Measurements from ENCODE around the gene DTX1. TPM values are rescaled to one million over a fixed set of nuclear protein-coding genes. Genes with fewer than 3 reads are reported as not detected.

The DTX1 gene
- total and polyA plus RNA-seq, 2 of the 8 experiments (the other 6 are each of a cell fraction or from before 2014, with no cell fraction given) = 4.7 to 6.9 TPM

GRCh38 chr12:113104953-113105510 is 48.5 kb downstream of the DTX1 start:
- H2BK15ac ChIP-seq (ENCODE audit: low read length) = no peak overlapping the region
- H3K4me1 ChIP-seq (replicated peaks in 1 of 4; ENCODE audit: control insufficient read depth in 3 of 4, insufficient read depth in 4 of 4, low read length in 3 of 4) = peaks cover 0 to 3% (median 1%) of the 10 kb centered on the region in 4 experiments; a peak in 2 of 7 replicates
- no peak overlapping the region; a peak in 1 of 4 replicates for H3K4me2 ChIP-seq (ENCODE audit: insufficient read depth in 1 of 2, low read depth in 2 of 2, low read length in 2 of 2)
- no peak overlapping the region for H2BK5ac ChIP-seq (ENCODE audit: low read depth, low read length)
- H3K27ac ChIP-seq (ENCODE audit: low read depth, low read length) = no peak overlapping the region
- no peak overlapping the region for H4K91ac ChIP-seq (replicated peaks; ENCODE audit: insufficient read length, low read length)
- no peaks in the 10 kb centered on the region for H3K9me3 ChIP-seq (ENCODE audit: insufficient read depth in 2 of 2, low read depth in 1 of 2, low read length in 1 of 2)
- H2AK5ac ChIP-seq (ENCODE audit: low read depth, low read length) = no peak overlapping the region
- WGBS, 2 experiments (ENCODE audit: extremely low coverage in 1 of 2, insufficient coverage in 1 of 2, insufficient read length in 1 of 2, insufficient replicate concordance in 2 of 2, low coverage in 1 of 2, low lambda C conversion rate in 2 of 2, missing lambda C conversion rate in 1 of 2) = 90% methylated on average over 13 of the region's 13 CpGs; no CpG with 5 or more reads in 1 of the 2 experiments
- H3K36me3 ChIP-seq (ENCODE audit: control insufficient read depth in 2 of 4, insufficient read depth in 4 of 4, low read length in 3 of 4) = no peaks in the 10 kb centered on the region
- no peak overlapping the region for H3K4ac ChIP-seq (replicated peaks; ENCODE audit: insufficient read length, low read depth, low read length)
- POLR2A ChIA-PET (ENCODE audit: partially characterized antibody) = interaction anchor here (1.0 to 4.4 kb wide), 3 partner anchors 15 to 80 kb away, joined by 3 to 14 read pairs (median 3); partner anchors contain the start of genes DDX54 and RITA1
- no peak overlapping the region; the same call in 1 of the 2 replicates for H4K8ac ChIP-seq (ENCODE audit: extremely low read depth, insufficient read depth, low read length)
- H3K9ac ChIP-seq (replicated peaks in 1 of 4; ENCODE audit: extremely low read depth in 1 of 4, low read depth in 3 of 4, low read length in 3 of 4) = no peak overlapping the region
- no peak for DNase-seq (ENCODE audit: low read depth in 1 of 2, low spot score in 2 of 2)
- H3K18ac ChIP-seq (ENCODE audit: extremely low read depth, low read length) = no peak overlapping the region
- no peak overlapping the region for H2BK20ac ChIP-seq (ENCODE audit: low read length)
- H3K4me3 ChIP-seq (ENCODE audit: extremely low read depth in 1 of 4, insufficient read depth in 2 of 4, low read depth in 3 of 4, low read length in 4 of 4) = no peak overlapping the region
- H4K20me1 ChIP-seq (replicated peaks in 1 of 2; ENCODE audit: control insufficient read depth in 1 of 2, insufficient read depth in 2 of 2, low read length in 2 of 2) = no peaks in the 10 kb centered on the region
- H3K23ac ChIP-seq (ENCODE audit: insufficient read length) = no peak overlapping the region
- H2BK120ac ChIP-seq (replicated peaks; ENCODE audit: low read depth, low read length) = no peak overlapping the region
- peaks cover 2% of the 10 kb centered on the region; the same call in 1 of the 2 replicates for H3K23me2 ChIP-seq (ENCODE audit: low read depth, low read length)
- TF ChIP-seq SP2 (IDR thresholded peaks at IDR 0.05; ENCODE audit: low read length) = no peak
- no peak for TF ChIP-seq USF2 (IDR thresholded peaks at IDR 0.05; ENCODE audit: low read length)
- no peak for TF ChIP-seq ASH2L (IDR thresholded peaks at IDR 0.05; ENCODE audit: low read length)
- TF ChIP-seq BACH1 (IDR thresholded peaks at IDR 0.05; ENCODE audit: low read length) = no peak
- no peak overlapping the region for H3K14ac ChIP-seq (ENCODE audit: insufficient read length)
- H2AFZ ChIP-seq (ENCODE audit: low read length) = no peak overlapping the region
- H2BK12ac ChIP-seq (ENCODE audit: low read depth, low read length) = no peak overlapping the region; the same call in 1 of the 2 replicates
- H3K79me2 ChIP-seq (ENCODE audit: control insufficient read depth in 1 of 2, insufficient read depth in 2 of 2, low read length in 2 of 2) = no peaks in the 10 kb centered on the region
- H3K79me1 ChIP-seq (ENCODE audit: low read depth, low read length) = no peaks in the 10 kb centered on the region
- H3K56ac ChIP-seq (replicated peaks; ENCODE audit: insufficient read length, low read depth, low read length) = no peak overlapping the region
- CTCF ChIA-PET (ENCODE audit: partially characterized antibody) = interaction anchor here (0.6 to 2.3 kb wide), 8 partner anchors 8 to 113 kb away, joined by 3 to 11 read pairs (median 5); no protein-coding TSS in a partner anchor
- FAIRE-seq = peak; percentile 13
- no peak overlapping the region for H4K5ac ChIP-seq (ENCODE audit: insufficient read length, low read depth, low read length)
- H3K27me3 ChIP-seq (replicated peaks in 1 of 4; ENCODE audit: control insufficient read depth in 3 of 4, extremely low read depth in 1 of 4, insufficient read depth in 3 of 4, low read length in 3 of 4) = 0 out of 7 replicates have a peak, but pooled peaks cover 0 to 2% (median 0%) of the 10 kb centered on the region in 4 experiments
